Embryonic facial prominence (tissue), 1 donor: ENCODE measurements around the gene DIABLO.
"Not testable (repeated sequence)": the region's sequence is repeated elsewhere in the genome, so short reads cannot be mapped to it uniquely, and the experiment has no call there.

ENCODE experiments used
- DNase-seq: peaks from one replicate; pipeline ENCODE4 v3.0.0-alpha.2; 2016; ENCODE audit errors: extremely low spot score

Gene DIABLO

DNA sequence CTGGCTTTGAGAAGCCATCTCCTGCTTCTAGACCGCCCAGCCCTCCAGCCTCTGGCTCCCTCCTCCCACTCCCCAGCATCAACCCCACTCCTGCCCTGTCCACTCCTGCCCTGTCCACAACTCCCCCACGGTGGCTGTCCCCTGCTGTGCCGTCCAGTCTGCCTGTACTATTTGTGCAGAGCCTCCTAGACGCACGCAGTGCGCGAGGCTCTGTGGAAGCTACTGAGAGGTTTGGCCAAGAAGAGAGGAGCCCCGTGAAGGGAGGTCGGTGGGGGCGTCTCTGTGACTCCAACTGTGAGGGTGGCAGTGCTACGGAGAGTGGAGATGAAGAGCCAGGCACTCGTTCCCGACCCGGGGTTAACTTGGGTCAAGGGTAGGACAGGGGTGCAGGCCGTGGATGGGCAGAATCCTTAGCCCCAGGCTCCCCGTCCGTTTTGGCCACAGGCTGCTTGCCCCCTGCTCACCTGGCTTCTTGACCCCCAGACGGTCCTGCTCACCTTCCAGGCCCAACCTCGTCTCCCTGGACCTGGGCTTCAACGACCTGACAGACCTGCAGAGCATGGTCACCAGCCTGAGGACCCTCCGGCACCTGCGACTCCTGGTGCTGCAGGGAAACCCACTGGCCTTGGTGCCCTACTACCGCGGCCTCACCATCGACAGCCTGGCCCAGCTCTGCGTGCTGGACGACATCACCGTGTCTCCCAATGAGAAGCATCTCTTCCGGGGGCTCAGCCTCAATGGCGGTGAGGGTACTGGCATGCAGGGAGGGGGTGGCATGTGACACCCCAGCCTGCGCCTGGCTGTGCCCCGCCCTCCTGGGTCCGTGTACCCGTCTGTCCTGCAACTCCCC lies 36.0 kb downstream of the DIABLO start:
- DNase-seq = no peak

- DNase-seq = no peak
Measured at GRCh38 chr12:122187466-122187865, 38.4 kb downstream of the DIABLO start.

GRCh38 chr12:122185494-122186082 lies 40.3 kb downstream of the DIABLO start:
- DNase-seq = no peak

DNA sequence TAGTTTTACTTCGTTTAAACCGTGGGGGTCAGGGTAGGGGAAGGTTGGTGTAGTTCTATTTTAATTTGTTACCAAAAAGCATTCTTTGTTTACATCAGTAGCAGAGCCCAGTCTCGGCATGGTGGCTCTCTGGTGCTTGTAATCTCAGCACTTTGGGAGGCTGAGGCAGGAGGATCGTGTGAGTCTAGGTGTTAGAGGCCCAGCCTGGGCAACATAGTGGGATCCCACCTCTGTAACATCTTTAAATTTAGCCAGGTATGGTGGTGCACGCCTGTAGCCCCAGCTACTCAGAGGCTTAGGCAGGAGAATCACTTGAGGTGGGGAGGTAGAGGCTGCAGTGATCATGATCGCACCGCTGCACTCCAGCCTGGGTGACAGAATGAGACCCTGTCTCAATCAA lies 40.8 kb downstream of the DIABLO start:
- no peak for DNase-seq

GRCh38 chr12:122184517-122184916 lies 41.3 kb downstream of the DIABLO start:
- DNase-seq = no peak

- no peak for DNase-seq
Measured at GRCh38 chr12:122183588-122183940, 42.3 kb downstream of the DIABLO start.

- DNase-seq = no peak
Measured at GRCh38 chr12:122182887-122183587, 42.8 kb downstream of the DIABLO start, which contains the start of gene LRRC43. LRRC43 (plus strand) TSS chr12:122183123; CDS start chr12:122183145, 22 bp downstream.

GRCh38 chr12:122176473-122176872 lies 49.4 kb downstream of the DIABLO start:
- DNase-seq = not testable (repeated sequence)

DNA sequence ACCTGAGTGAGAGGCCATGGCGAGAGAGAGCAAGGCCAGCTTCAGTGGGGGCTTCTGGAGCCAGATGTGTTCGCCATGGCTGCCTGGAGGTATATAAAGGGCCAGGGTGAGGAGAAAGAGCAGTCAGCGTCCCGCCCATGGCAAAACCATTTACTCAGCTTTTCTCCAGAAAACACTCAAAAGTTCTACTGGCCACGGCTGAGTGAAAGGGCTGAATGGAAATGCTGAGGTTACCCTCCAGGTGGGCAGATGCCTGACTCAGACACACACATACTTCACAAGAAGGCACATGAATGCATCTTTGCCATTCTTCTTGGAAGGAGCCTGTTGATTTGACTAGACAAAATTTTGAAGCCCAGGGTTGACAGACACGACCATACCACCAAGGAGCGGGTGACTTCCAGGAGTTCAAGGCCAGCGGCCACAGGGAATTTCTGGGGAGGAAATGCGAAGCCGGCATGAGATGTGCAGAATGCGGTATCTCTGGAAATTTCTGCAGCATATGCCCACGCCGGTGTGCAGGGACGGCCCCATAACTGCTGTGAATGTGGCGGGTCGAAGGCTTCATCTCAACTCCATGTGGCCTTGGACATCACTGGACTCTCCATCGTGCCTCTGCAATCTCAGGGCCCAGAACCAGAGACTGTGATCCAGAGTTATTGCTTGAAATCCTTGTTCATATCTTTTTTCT lies 51.6 kb downstream of the DIABLO start, which contains the start of gene IL31:
Gene IL31 (minus strand): TSS at position 67 of the 691 bp plus-strand sequence. CDS start 49 bp downstream, at position 18.
- no peak for DNase-seq

- no peak for DNase-seq
Measured at GRCh38 chr12:122172262-122172939, 53.5 kb downstream of the DIABLO start.

- no peak for DNase-seq
Measured at GRCh38 chr12:122171399-122171798, 54.5 kb downstream of the DIABLO start.

DNA sequence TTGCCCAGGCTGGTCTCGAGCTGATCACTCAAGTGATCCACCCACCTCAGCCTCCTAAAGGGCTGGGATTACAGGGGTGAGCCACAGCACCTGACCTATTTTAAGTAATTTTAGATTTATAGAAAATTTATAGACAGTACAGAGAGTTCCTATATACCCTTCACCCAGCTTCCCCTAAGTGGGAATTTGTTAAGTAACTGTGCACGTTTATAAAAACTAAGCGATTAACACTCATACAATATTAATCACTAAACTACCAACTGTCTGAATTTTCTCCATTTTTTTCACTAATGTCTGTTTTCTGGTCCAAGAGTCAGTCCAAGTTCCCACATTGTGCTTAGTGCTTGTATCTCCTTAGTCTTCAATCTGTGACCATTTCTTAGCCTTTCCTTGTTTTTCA lies 57.4 kb downstream of the DIABLO start:
- DNase-seq = no peak

- no peak for DNase-seq
Measured at GRCh38 chr12:122167356-122167925, 58.4 kb downstream of the DIABLO start.

- DNase-seq = no peak
Measured at GRCh38 chr12:122166422-122167349, 59.2 kb downstream of the DIABLO start.

DNA sequence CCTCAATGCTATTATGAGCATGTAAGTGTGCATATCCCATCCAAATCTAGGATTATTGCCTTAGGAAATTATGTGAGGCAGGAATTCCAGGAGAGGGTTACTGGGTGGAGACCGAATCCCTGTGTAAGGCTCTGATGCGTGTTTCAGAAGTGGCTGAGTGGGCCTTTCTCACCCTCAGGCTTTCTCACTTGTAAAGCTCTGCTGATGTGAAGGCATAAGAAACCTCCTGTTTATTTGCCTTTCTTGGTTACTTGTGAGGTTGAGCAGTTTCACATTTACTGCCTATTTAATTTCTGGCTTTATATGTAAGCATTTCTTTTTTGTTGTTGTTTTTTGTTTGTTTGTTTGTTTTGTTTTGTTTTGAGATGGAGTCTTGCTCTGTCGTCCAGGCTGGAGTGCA lies 62.9 kb downstream of the DIABLO start:
- no peak for DNase-seq

DNA sequence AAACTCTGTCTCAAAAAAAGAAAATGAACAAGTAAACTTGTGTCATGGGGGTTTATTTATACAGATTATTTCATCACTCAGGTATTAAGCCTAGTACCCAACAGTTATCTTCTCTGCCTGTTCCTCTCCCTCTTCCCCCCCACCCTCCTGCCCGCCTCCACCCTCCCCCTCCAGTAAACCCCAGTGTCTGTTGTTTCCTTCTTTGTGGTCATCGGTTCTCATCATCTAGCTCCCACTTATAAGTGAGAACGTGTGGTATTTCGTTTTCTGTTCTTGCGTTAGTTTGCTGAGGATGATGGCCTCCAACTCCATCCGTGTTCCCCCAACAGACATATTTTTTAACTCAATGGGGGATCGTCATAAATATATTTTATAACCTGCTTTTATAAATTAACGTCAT lies 64.2 kb downstream of the DIABLO start:
- no peak for DNase-seq

DNA sequence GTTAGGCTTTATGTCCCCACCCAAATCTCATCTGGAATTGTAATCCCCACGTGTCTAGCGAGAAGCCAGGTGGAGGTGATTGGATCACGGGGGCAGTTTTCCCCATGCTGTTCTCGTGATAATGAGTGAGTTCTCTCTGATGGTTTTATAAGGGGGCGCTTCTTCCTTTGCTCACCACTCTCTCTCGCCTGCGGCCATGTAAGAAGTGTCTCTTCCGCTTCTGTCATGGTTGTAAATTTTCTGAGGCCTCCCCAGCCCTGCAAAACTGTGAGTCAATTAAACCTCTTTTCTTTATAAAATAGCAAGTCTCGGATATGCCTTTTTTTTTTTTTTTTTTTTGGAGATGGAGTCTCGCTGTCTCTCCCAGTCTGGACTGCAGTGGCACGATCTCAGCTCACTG lies 65.1 kb downstream of the DIABLO start:
- no peak for DNase-seq

DNA sequence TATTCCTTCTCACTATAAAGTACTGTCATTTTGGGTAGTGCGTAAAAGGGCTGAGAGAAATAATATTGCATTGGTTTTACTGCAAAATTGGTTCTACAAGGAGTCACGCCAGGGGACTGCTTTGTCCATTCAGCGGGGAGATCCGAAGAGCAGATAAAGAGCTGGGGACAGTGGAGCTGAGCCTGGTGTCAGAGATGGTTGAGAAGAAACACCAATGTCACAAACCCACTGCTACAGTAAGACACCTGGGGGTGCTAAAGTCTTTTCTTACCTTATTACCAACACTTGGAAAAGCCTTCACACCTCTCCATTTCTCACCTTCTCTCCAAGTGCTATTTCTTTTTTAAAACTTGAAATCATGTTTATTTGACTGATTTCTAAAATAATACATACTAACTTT lies 66.0 kb downstream of the DIABLO start:
- no peak for DNase-seq

- no peak for DNase-seq
Measured at GRCh38 chr12:122158700-122159285, 67.1 kb downstream of the DIABLO start.
